IgD-negative memory B cell (primary cell): ENCODE results near the gene HECTD4. TPM values are rescaled to one million over a fixed set of nuclear protein-coding genes. Genes with fewer than 3 reads are reported as not detected.

Experiments used
- H3K27ac Mint-ChIP-seq, 3 donors: one replicate each; pipeline ENCODE4 v1.8.0; 2020 to 2022; ENCODE audit warnings: mild to moderate bottlenecking in 3 of 3, mixed read lengths in 3 of 3, moderate library complexity in 1 of 3
- H3K27me3 Mint-ChIP-seq: one replicate; pipeline ENCODE4 v1.8.0; 2021; ENCODE audit warnings: mixed read lengths
- H3K36me3 Mint-ChIP-seq: one replicate; pipeline ENCODE4 v1.8.0; 2020; ENCODE audit warnings: mild to moderate bottlenecking, mixed read lengths
- H3K4me1 Mint-ChIP-seq, 3 donors: one replicate each; pipeline ENCODE4 v1.8.0; 2020 to 2022; ENCODE audit warnings: mixed read lengths in 3 of 3, mild to moderate bottlenecking in 1 of 3
- H3K4me3 Mint-ChIP-seq, 4 donors: one replicate each; pipeline ENCODE4 v1.8.0; 2020 to 2022; ENCODE audit warnings: mild to moderate bottlenecking in 4 of 4, mixed read lengths in 4 of 4, moderate library complexity in 3 of 4
- H3K9me3 Mint-ChIP-seq, 3 donors: one replicate each; pipeline ENCODE4 v1.8.0; 2020 to 2021; ENCODE audit warnings: mixed read lengths in 3 of 3, mild to moderate bottlenecking in 1 of 3
- polyA plus RNA-seq: library from polyadenylated mRNA; unstranded; fragments of 300-500 nt; fragmentation: Illumina TruSeq; gene quantifications from one replicate; pipeline ENCODE4 v1.2.3, GENCODE V29; 2021

The HECTD4 gene, protein sequence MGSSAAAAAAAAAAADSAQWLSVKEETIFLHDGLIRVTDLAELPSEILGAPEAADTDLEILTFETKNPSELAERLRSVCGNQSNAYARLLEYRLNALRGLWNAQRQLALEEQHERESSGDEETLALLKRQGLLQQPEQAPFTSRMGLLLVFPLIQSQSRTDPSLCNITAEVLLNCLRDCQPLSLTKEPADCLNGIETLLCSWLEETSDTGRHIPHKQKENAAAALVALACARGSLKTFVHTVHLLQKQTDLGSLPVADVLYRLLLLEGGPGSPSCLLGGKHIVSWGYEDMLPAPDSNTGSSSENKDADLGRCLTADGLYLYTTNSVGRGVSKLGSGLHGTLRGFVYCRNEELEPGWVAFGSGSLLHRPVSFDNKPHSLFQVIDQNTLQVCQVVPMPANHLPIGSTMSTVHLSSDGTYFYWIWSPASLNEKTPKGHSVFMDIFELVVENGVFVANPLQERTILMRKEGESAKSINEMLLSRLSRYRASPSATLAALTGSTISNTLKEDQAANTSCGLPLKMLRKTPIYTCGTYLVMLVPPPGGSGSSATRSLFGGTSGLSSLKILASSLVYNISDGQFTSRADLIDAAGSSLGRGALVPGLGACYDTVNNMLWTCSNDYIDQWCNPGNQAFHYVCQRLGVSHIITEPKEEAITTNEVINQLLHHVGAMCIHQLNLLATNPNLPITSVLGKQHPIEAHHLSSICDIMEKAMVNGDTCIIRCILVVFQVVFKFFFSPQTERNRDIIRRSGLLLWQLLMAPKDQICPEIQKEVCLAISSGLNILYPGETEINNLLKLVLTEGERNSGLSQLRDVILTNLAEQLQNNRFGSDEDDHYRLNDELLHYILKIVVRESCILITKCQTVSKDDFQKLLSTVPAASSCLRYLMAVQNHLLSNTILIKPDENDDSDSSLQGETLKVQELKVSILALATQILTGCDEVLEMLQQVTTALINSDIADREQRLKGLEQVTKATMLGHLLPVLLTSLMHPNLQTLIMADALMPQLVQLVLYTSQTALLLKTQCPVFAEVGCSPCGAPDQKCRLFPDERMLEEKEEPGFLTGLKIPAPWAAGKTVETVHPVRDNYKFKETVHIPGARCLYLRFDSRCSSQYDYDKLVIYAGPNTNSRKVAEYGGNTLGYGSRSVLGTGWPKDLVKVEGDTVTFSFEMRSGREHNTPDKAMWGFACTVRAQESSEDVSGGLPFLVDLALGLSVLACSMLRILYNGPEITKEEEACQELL (N-terminal part only)
- polyA plus RNA-seq, result 6.8 TPM

DNA sequence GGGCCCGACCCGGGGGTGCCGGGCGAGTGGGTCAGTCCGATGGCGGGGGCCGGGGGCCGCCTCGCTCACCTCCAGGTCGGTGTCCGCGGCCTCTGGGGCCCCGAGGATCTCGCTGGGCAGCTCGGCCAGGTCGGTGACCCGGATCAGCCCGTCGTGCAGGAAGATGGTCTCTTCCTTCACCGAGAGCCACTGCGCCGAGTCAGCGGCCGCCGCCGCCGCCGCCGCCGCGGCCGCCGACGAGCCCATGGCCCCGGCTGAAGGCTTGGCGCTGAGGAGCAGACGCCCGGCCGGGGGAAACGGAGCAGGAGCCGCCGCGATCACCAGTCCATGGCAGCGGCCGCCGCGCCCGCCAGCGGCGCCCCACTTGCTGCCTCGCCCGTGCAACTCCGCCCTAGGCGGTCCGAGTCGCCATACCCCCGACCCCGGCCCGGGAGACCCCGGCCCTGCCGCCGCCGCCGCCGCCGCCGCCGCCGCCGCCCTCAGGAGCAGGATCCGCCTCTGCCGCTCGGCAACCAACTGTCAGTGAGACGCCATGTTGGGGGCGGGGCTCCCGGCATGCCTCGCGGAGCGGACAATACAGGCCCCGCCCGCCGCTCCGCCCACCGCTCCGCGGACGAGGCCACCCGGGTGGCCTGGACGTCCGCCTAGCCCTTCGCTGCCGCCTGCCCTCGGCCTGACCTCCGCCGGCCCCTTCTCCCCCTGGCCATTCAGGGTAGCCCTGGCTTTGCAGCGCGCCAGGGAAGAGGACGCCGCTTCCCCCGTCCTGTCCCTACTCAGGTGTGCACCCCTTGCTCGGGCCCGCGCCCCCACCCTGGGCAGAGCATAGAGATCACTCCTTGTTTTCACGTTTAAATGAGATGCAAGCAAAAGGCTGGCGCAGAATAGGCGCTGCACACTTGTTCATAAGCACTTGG lies at the start of gene HECTD4:
HECTD4 (minus strand) TSS at position 549 of the 914 bp plus-strand sequence; CDS start at position 246, 303 bp downstream.
- Mint-ChIP-seq H3K36me3 (no peaks in the 10 kb centered on the region), H3K4me1 (peaks cover 16 to 20% (median 19%) of the 10 kb centered on the region in 3 donors), H3K27me3 (no peaks in the 10 kb centered on the region), H3K4me3 (peak within 1 kb of the TSS; percentile 89 to 98 (median 98)), H3K9me3 (no peaks in the 10 kb centered on the region), H3K27ac (peak within 1 kb of the TSS; percentile 88 to 93 (median 88))

DNA sequence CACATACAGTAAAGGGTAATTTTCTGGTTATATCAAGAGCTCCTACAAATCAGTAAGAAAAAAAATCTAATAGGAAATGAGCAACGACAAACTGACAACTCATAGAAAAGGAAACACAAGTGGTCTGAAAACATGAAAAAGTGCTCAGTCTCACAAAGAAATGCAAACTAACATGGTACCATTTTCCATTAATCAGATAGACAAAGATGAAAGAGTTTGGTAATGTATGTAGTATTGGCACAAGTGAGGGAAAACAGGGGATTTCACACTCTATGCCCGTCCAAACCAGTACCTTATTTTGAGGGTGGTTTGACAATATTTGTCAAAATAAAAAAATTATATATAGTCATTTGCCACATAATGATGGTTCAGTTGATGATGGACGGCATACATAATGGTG lies 49.7 kb upstream of the HECTD4 start:
- H3K4me3 Mint-ChIP-seq, result no peak overlapping the region
- H3K27me3 Mint-ChIP-seq, result no peaks in the 10 kb centered on the region
- H3K27ac Mint-ChIP-seq, result no peak overlapping the region
- peaks cover 4 to 10% (median 8%) of the 10 kb centered on the region in 3 donors for H3K4me1 Mint-ChIP-seq
- peaks cover 6% of the 10 kb centered on the region for H3K36me3 Mint-ChIP-seq
- H3K9me3 Mint-ChIP-seq, result no peaks in the 10 kb centered on the region

GRCh38 chr12:112430929-112431328 lies 48.7 kb upstream of the HECTD4 start:
- H3K27ac Mint-ChIP-seq, result no peak overlapping the region
- peaks cover 6% of the 10 kb centered on the region for H3K36me3 Mint-ChIP-seq
- no peak overlapping the region for H3K4me3 Mint-ChIP-seq
- H3K9me3 Mint-ChIP-seq, result no peaks in the 10 kb centered on the region
- no peaks in the 10 kb centered on the region for H3K27me3 Mint-ChIP-seq
- peaks cover 4 to 8% (median 6%) of the 10 kb centered on the region in 3 donors for H3K4me1 Mint-ChIP-seq

DNA sequence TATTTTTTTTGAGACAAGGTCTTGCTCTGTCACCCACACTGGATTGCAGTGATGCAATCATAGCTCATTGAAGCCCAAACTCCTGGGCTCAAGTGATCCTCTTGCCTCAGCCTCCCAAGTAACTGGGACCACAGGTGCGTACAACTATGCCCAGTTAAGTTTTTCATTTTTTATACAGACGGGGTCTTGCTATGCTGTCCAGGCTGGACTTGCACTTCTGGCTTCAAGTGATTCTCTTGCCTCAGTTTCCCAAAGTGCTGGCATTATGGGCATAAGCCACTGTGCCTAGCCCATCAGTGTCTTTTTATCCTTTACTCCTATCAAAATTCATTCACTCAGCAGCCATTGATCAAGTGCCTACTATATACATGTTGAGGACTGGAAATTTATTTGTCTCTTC lies 45.5 kb upstream of the HECTD4 start:
- Mint-ChIP-seq H3K9me3 (no peaks in the 10 kb centered on the region), H3K36me3 (peaks cover 6% of the 10 kb centered on the region), H3K27me3 (no peaks in the 10 kb centered on the region), H3K4me3 (no peak overlapping the region), H3K4me1 (peaks cover 13 to 17% (median 14%) of the 10 kb centered on the region in 3 donors), H3K27ac (no peak overlapping the region)

DNA sequence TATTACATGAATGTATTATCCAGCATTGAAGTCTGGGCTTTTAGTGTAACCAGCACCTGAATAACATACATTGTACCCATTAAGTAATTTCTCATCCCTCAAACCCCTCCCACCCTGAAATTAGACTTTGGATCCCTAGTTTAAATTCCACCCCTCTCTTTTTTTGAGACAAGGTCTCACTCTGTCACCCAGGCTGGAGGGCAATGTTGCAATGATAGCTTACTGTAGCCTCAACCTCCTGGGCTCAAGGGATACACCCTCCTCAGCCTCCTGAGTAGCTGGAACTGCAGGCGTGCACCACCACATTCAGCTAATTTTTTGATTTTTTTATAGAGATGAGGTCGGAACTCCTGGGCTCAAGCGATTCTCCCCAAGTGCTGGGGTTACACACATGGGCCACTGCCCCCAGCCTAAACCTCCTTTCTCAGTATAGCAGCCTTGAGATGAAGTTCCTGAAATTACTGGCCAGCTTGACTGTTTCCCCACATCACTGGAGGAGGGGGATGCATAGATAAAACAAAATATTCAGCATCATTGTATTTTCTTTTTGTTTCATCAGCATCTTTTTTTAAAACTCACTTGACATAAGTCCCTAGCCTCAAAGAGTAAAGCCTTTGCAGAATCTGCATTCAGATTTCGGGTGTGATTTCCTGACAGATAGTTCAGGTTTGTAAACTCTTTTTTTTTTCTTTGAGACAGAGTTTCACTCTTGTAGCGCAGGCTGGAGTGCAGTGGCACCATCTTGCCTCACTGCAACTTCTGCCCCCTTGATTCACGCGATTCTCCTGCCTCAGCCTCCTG lies 43.6 kb upstream of the HECTD4 start:
- H3K4me3 Mint-ChIP-seq, result no peak overlapping the region
- no peaks in the 10 kb centered on the region for H3K36me3 Mint-ChIP-seq
- H3K27me3 Mint-ChIP-seq, result no peaks in the 10 kb centered on the region
- peaks cover 17 to 30% (median 26%) of the 10 kb centered on the region in 3 donors for H3K4me1 Mint-ChIP-seq
- no peak overlapping the region for H3K27ac Mint-ChIP-seq
- H3K9me3 Mint-ChIP-seq, result no peaks in the 10 kb centered on the region

- no peaks in the 10 kb centered on the region for H3K27me3 Mint-ChIP-seq
- peak overlapping the region in 1 of 3 donors; percentile 28 for H3K27ac Mint-ChIP-seq
- peaks cover 23 to 40% (median 38%) of the 10 kb centered on the region in 3 donors for H3K4me1 Mint-ChIP-seq
- H3K9me3 Mint-ChIP-seq, result no peaks in the 10 kb centered on the region
- peak overlapping the region in 2 of 4 donors; percentile 3 to 47 for H3K4me3 Mint-ChIP-seq
- H3K36me3 Mint-ChIP-seq, result no peaks in the 10 kb centered on the region
Measured at GRCh38 chr12:112424126-112424525, 41.9 kb upstream of the HECTD4 start.

DNA sequence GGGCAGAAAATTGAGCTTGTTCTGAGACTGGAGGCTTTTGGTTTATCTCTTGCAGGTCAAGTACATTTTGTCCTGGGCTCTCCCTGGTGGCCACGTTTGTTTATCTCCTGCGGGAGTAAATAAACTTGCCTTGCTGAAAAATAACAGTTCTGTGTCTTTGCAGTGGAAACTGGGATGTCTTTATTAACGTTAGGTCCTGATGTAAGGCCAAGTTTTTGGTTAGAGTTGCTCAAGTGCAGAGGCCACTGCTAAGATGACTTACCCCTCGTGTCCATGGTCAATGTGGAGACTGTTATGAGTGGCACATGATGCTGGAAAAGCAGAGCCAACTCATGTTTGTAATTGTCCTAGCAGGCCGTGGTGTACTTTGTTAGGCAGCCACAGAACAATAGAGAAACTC lies 40.3 kb upstream of the HECTD4 start:
- no peaks in the 10 kb centered on the region for H3K9me3 Mint-ChIP-seq
- no peak overlapping the region for H3K27ac Mint-ChIP-seq
- H3K36me3 Mint-ChIP-seq, result no peaks in the 10 kb centered on the region
- H3K4me3 Mint-ChIP-seq, result peak overlapping the region in 1 of 4 donors; percentile 76
- no peaks in the 10 kb centered on the region for H3K27me3 Mint-ChIP-seq
- peaks cover 23 to 40% (median 37%) of the 10 kb centered on the region in 3 donors for H3K4me1 Mint-ChIP-seq

GRCh38 chr12:112421363-112421762 lies 39.1 kb upstream of the HECTD4 start:
- Mint-ChIP-seq H3K36me3 (no peaks in the 10 kb centered on the region), H3K9me3 (no peaks in the 10 kb centered on the region), H3K27me3 (no peaks in the 10 kb centered on the region), H3K27ac (peak overlapping the region in 1 of 3 donors; percentile 56), H3K4me1 (peaks cover 23 to 41% (median 39%) of the 10 kb centered on the region in 3 donors), H3K4me3 (peak overlapping the region in 1 of 4 donors; percentile 100)

DNA sequence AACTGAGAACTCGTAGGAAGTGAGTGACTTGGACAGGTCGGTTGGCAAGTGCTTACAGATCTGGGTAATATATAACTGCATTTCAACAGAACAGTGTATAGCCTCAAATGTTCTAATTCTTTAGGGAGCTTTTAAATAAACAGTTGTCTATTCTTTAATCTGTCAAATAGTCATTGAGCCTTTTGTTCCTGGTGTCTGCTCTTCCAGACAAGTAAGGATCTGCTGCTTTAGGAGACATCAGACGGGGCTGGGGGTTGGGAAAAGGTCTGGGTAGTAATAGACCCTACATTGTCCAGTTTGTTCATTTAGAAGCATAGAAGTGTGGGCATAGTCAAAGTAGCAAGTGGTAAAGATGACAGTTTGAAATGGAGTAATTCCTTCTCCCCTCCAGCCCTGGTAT lies 38.5 kb upstream of the HECTD4 start:
- H3K36me3 Mint-ChIP-seq, result no peaks in the 10 kb centered on the region
- no peaks in the 10 kb centered on the region for H3K9me3 Mint-ChIP-seq
- H3K27me3 Mint-ChIP-seq, result no peaks in the 10 kb centered on the region
- H3K4me1 Mint-ChIP-seq, result peaks cover 23 to 41% (median 39%) of the 10 kb centered on the region in 3 donors
- peak overlapping the region; percentile 39 to 100 (median 77) for H3K4me3 Mint-ChIP-seq
- peak overlapping the region; percentile 15 to 87 (median 86) for H3K27ac Mint-ChIP-seq

- Mint-ChIP-seq H3K4me1 (peaks cover 23 to 41% (median 39%) of the 10 kb centered on the region in 3 donors), H3K27me3 (no peaks in the 10 kb centered on the region), H3K4me3 (peak overlapping the region; percentile 87 to 100 (median 94)), H3K27ac (peak overlapping the region; percentile 84 to 99 (median 92)), H3K36me3 (no peaks in the 10 kb centered on the region), H3K9me3 (no peaks in the 10 kb centered on the region)
Measured at GRCh38 chr12:112419297-112420133, 37.3 kb upstream of the HECTD4 start.

- Mint-ChIP-seq H3K27me3 (no peaks in the 10 kb centered on the region), H3K4me1 (peaks cover 16 to 35% (median 33%) of the 10 kb centered on the region in 3 donors), H3K36me3 (no peaks in the 10 kb centered on the region), H3K4me3 (peak within 1 kb of the TSS; percentile 94 to 100 (median 98)), H3K27ac (peak within 1 kb of the TSS; percentile 98 to 100 (median 99)), H3K9me3 (no peaks in the 10 kb centered on the region)
Measured at GRCh38 chr12:112418608-112419296, 36.5 kb upstream of the HECTD4 start, which contains the start of gene PTPN11. PTPN11 (plus strand) TSS chr12:112418947; CDS start chr12:112419112, 165 bp downstream.

DNA sequence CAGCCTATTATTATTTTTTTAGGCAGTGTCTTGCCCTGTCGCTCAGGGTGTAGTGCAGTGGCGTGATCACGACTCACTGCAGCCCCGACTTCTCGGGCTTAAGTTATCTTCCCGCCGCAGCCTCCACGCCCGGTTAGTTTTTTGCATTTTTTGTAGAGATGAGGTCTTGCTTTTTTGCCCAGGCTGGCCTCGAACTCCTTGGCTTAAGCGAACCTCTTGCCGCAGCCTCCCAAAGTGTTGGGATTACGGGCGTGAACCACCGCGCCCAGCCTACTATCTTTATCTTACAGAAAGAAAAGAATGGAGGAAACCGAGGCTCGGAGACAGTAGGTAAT lies 36.0 kb upstream of the HECTD4 start:
- H3K4me3 Mint-ChIP-seq, result peak overlapping the region; percentile 94 to 100 (median 98)
- peak overlapping the region; percentile 98 to 100 (median 99) for H3K27ac Mint-ChIP-seq
- H3K4me1 Mint-ChIP-seq, result peaks cover 15 to 35% (median 32%) of the 10 kb centered on the region in 3 donors
- no peaks in the 10 kb centered on the region for H3K36me3 Mint-ChIP-seq
- no peaks in the 10 kb centered on the region for H3K27me3 Mint-ChIP-seq
- no peaks in the 10 kb centered on the region for H3K9me3 Mint-ChIP-seq
